ENCODE measurements around the gene COLEC12. TPM values are rescaled to one million over a fixed set of nuclear protein-coding genes. Genes with fewer than 3 reads are reported as not detected.

The COLEC12 gene
- total RNA-seq, 5 donors from 2014 or later (not counting 1 experiment from before 2014, with no cell fraction given): 0.07 to 0.32 TPM; not detected in 3

GRCh38 chr18:320155-320554 lies 180.3 kb downstream of the COLEC12 start:
- DNase-seq (no peak), ATAC-seq (replicated peaks in 1 of 4) (no peak)
- Mint-ChIP-seq H3K9me3 (no peaks in the 10 kb centered on the region), H3K27ac (no peak overlapping the region), H3K4me3 (no peak overlapping the region), H3K36me3 (no peaks in the 10 kb centered on the region), H3K4me1 (peaks cover 0 to 9% (median 6%) of the 10 kb centered on the region in 3 donors), H3K27me3 (peaks cover 6 to 18% of the 10 kb centered on the region in 2 donors)
- Histone ChIP-seq H3K4me1 (ENCODE audit: control insufficient read depth in 1 of 2, extremely low read depth in 1 of 2, insufficient read depth in 2 of 2, low read length in 2 of 2) (no peaks in the 10 kb centered on the region), H3K36me3 (ENCODE audit: control insufficient read depth in 2 of 2, extremely low read depth in 1 of 2, insufficient read depth in 1 of 2, low read length in 1 of 2) (no peaks in the 10 kb centered on the region), H3K4me3 (ENCODE audit: control insufficient read depth in 1 of 2, extremely low read depth in 1 of 2, low read length in 1 of 2) (no peak overlapping the region), H3K27ac (ENCODE audit: low read length) (no peak overlapping the region), H3K9me3 (no peaks in the 10 kb centered on the region), H3K27me3 (replicated peaks in 1 of 2; ENCODE audit: control insufficient read depth in 2 of 2, extremely low read depth in 1 of 2, insufficient read depth in 2 of 2, low read length in 1 of 2) (peaks cover 0 to 10% of the 10 kb centered on the region in 2 experiments)
- ChIA-PET POLR2A (no interaction called here), CTCF (no interaction called here)
- no CpG with 5 or more reads among the region's 1 CpG for WGBS (ENCODE audit: insufficient coverage)

DNA sequence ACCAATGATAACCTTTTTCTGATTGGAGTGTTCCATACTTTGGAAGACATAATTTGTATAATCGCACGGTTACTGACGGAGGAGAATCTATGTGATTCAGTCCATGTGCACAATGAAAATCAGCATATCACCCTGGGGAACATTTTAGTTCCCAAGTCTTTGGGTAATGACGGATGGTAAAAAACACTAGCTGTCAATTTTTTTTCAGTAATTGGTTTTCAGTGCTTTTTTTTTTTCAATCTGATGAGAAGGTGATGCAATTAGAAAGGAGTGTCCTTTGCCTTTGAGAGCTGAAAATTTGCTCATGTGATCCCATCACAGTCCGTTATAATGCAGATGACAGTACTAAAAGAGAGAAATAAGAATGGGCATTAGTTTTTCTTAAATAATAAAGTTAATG lies 180.8 kb downstream of the COLEC12 start:
- WGBS (ENCODE audit: insufficient coverage): 100% methylated on average over 3 of the region's 5 CpGs
- H3K4me3 Mint-ChIP-seq: no peak overlapping the region
- POLR2A ChIA-PET: interaction anchor here in 1 of 2 donors (0.6 kb wide), 1 partner anchor 11 kb away, joined by 4 read pairs; no protein-coding TSS in a partner anchor

GRCh38 chr18:318791-319291 lies 181.7 kb downstream of the COLEC12 start:
- ChIA-PET CTCF (no interaction called here), POLR2A (no interaction called here)
- H3K4me1 Mint-ChIP-seq: peaks cover 0 to 9% (median 6%) of the 10 kb centered on the region in 3 donors
- H3K4me3 ChIP-seq (ENCODE audit: control insufficient read depth in 1 of 2, extremely low read depth in 1 of 2, low read length in 1 of 2): no peak overlapping the region
- no peak overlapping the region for H3K27ac ChIP-seq (ENCODE audit: low read length)
- H3K9me3 ChIP-seq: no peaks in the 10 kb centered on the region
- peaks cover 0 to 5% of the 10 kb centered on the region in 2 experiments for H3K27me3 ChIP-seq (replicated peaks in 1 of 2; ENCODE audit: control insufficient read depth in 2 of 2, extremely low read depth in 1 of 2, insufficient read depth in 2 of 2, low read length in 1 of 2)
- H3K27me3 Mint-ChIP-seq: peaks cover 6 to 18% of the 10 kb centered on the region in 2 donors
- H3K36me3 Mint-ChIP-seq: no peaks in the 10 kb centered on the region
- H3K27ac Mint-ChIP-seq: no peak overlapping the region
- no peaks in the 10 kb centered on the region for H3K4me1 ChIP-seq (ENCODE audit: control insufficient read depth in 1 of 2, extremely low read depth in 1 of 2, insufficient read depth in 2 of 2, low read length in 2 of 2)
- no peaks in the 10 kb centered on the region for H3K9me3 Mint-ChIP-seq
- DNase-seq (no peak), ATAC-seq (replicated peaks in 1 of 4) (no peak)
- no peaks in the 10 kb centered on the region for H3K36me3 ChIP-seq (ENCODE audit: control insufficient read depth in 2 of 2, extremely low read depth in 1 of 2, insufficient read depth in 1 of 2, low read length in 1 of 2)
- WGBS (ENCODE audit: insufficient coverage): 91% methylated on average over 8 of the region's 9 CpGs
- no peak overlapping the region for H3K4me3 Mint-ChIP-seq

More for the DNA sequence above, 180.8 kb downstream of the COLEC12 start:
- no peak for ATAC-seq (replicated peaks in 1 of 4)
- Mint-ChIP-seq H3K27ac (no peak overlapping the region), H3K36me3 (no peaks in the 10 kb centered on the region), H3K9me3 (no peaks in the 10 kb centered on the region), H3K27me3 (peaks cover 6 to 18% of the 10 kb centered on the region in 2 donors), H3K4me1 (peaks cover 0 to 9% (median 6%) of the 10 kb centered on the region in 3 donors)
- Histone ChIP-seq H3K4me3 (ENCODE audit: control insufficient read depth in 1 of 2, extremely low read depth in 1 of 2, low read length in 1 of 2) (no peak overlapping the region), H3K27ac (ENCODE audit: low read length) (no peak overlapping the region), H3K27me3 (replicated peaks in 1 of 2; ENCODE audit: control insufficient read depth in 2 of 2, extremely low read depth in 1 of 2, insufficient read depth in 2 of 2, low read length in 1 of 2) (peaks cover 0 to 7% of the 10 kb centered on the region in 2 experiments), H3K4me1 (ENCODE audit: control insufficient read depth in 1 of 2, extremely low read depth in 1 of 2, insufficient read depth in 2 of 2, low read length in 2 of 2) (no peaks in the 10 kb centered on the region), H3K36me3 (ENCODE audit: control insufficient read depth in 2 of 2, extremely low read depth in 1 of 2, insufficient read depth in 1 of 2, low read length in 1 of 2) (no peaks in the 10 kb centered on the region), H3K9me3 (no peaks in the 10 kb centered on the region)
- no peak for DNase-seq
- CTCF ChIA-PET: no interaction called here

DNA sequence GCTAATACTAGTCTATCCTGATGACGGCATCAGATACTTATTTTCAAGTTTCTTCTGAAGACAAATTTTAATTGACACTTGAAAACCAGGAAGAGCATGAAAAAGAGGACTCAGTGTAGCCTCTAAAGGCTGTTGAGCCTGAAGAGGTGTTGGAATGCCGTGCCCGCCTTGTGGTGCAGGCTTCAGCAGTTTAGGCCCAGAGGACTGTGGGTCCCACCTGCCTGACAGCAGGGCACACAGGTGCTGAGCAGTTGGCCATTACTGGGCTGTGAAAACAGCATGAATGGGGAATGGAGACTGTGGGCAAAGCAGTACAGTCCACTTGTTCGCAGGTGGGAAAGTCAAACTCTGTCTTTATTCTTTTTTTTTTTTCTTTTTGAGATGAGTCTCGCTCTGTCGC lies 182.9 kb downstream of the COLEC12 start:
- CTCF ChIA-PET: no interaction called here
- H3K36me3 Mint-ChIP-seq: no peaks in the 10 kb centered on the region
- WGBS (ENCODE audit: insufficient coverage): 100% methylated on average over 3 of the region's 6 CpGs

GRCh38 chr18:316393-316792 lies 184.1 kb downstream of the COLEC12 start:
- no peak overlapping the region for H3K27ac ChIP-seq (ENCODE audit: low read length)
- Mint-ChIP-seq H3K4me3 (no peak overlapping the region), H3K27ac (no peak overlapping the region), H3K36me3 (no peaks in the 10 kb centered on the region), H3K4me1 (no peaks in the 10 kb centered on the region), H3K9me3 (no peaks in the 10 kb centered on the region), H3K27me3 (peaks cover 4 to 5% of the 10 kb centered on the region in 2 donors)
- DNase-seq (no peak), ATAC-seq (replicated peaks in 1 of 4) (no peak)
- H3K9me3 ChIP-seq: no peaks in the 10 kb centered on the region
- POLR2A ChIA-PET: no interaction called here
- 100% methylated on average over 2 of the region's 8 CpGs for WGBS (ENCODE audit: insufficient coverage)
- no peaks in the 10 kb centered on the region for H3K27me3 ChIP-seq (replicated peaks in 1 of 2; ENCODE audit: control insufficient read depth in 2 of 2, extremely low read depth in 1 of 2, insufficient read depth in 2 of 2, low read length in 1 of 2)
- no peaks in the 10 kb centered on the region for H3K4me1 ChIP-seq (ENCODE audit: control insufficient read depth in 1 of 2, extremely low read depth in 1 of 2, insufficient read depth in 2 of 2, low read length in 2 of 2)
- H3K36me3 ChIP-seq (ENCODE audit: control insufficient read depth in 2 of 2, extremely low read depth in 1 of 2, insufficient read depth in 1 of 2, low read length in 1 of 2): no peaks in the 10 kb centered on the region
- H3K4me3 ChIP-seq (ENCODE audit: control insufficient read depth in 1 of 2, extremely low read depth in 1 of 2, low read length in 1 of 2): no peak overlapping the region
- CTCF ChIA-PET: no interaction called here

More for the DNA sequence above, 182.9 kb downstream of the COLEC12 start:
- H3K27me3 ChIP-seq (replicated peaks in 1 of 2; ENCODE audit: control insufficient read depth in 2 of 2, extremely low read depth in 1 of 2, insufficient read depth in 2 of 2, low read length in 1 of 2): peaks cover 0 to 2% of the 10 kb centered on the region in 2 experiments
- H3K27ac ChIP-seq (ENCODE audit: low read length): no peak overlapping the region
- Mint-ChIP-seq H3K27ac (no peak overlapping the region), H3K4me1 (peaks cover 0 to 8% (median 6%) of the 10 kb centered on the region in 3 donors), H3K9me3 (no peaks in the 10 kb centered on the region), H3K27me3 (peaks cover 5 to 16% of the 10 kb centered on the region in 2 donors), H3K4me3 (no peak overlapping the region)
- H3K9me3 ChIP-seq: no peaks in the 10 kb centered on the region
- POLR2A ChIA-PET: no interaction called here
- ATAC-seq (replicated peaks in 1 of 4) (no peak), DNase-seq (no peak)
- H3K4me3 ChIP-seq (ENCODE audit: control insufficient read depth in 1 of 2, extremely low read depth in 1 of 2, low read length in 1 of 2): no peak overlapping the region
- H3K4me1 ChIP-seq (ENCODE audit: control insufficient read depth in 1 of 2, extremely low read depth in 1 of 2, insufficient read depth in 2 of 2, low read length in 2 of 2): no peaks in the 10 kb centered on the region
- H3K36me3 ChIP-seq (ENCODE audit: control insufficient read depth in 2 of 2, extremely low read depth in 1 of 2, insufficient read depth in 1 of 2, low read length in 1 of 2): no peaks in the 10 kb centered on the region

GRCh38 chr18:313931-314330 lies 186.6 kb downstream of the COLEC12 start:
- no peak for ATAC-seq (replicated peaks in 1 of 4)
- no peaks in the 10 kb centered on the region for H3K4me1 Mint-ChIP-seq

GRCh38 chr18:312415-312814 lies 188.1 kb downstream of the COLEC12 start:
- Histone ChIP-seq H3K4me1 (ENCODE audit: control insufficient read depth in 1 of 2, extremely low read depth in 1 of 2, insufficient read depth in 2 of 2, low read length in 2 of 2) (no peaks in the 10 kb centered on the region), H3K4me3 (ENCODE audit: control insufficient read depth in 1 of 2, extremely low read depth in 1 of 2, low read length in 1 of 2) (no peak overlapping the region), H3K27me3 (replicated peaks in 1 of 2; ENCODE audit: control insufficient read depth in 2 of 2, extremely low read depth in 1 of 2, insufficient read depth in 2 of 2, low read length in 1 of 2) (peaks cover 0 to 3% of the 10 kb centered on the region in 2 experiments), H3K9me3 (no peaks in the 10 kb centered on the region), H3K36me3 (ENCODE audit: control insufficient read depth in 2 of 2, extremely low read depth in 1 of 2, insufficient read depth in 1 of 2, low read length in 1 of 2) (no peaks in the 10 kb centered on the region), H3K27ac (ENCODE audit: low read length) (no peak overlapping the region)
- ChIA-PET POLR2A (no interaction called here), CTCF (no interaction called here)
- no peak for DNase-seq
- no peak for ATAC-seq (replicated peaks in 1 of 4)
- no peaks in the 10 kb centered on the region for H3K36me3 Mint-ChIP-seq
- 80% methylated on average over 1 of the region's 4 CpGs for WGBS (ENCODE audit: insufficient coverage)
- no peak overlapping the region for H3K27ac Mint-ChIP-seq
- no peak overlapping the region for H3K4me3 Mint-ChIP-seq
- H3K9me3 Mint-ChIP-seq: no peaks in the 10 kb centered on the region
- no peaks in the 10 kb centered on the region for H3K4me1 Mint-ChIP-seq
- peaks cover 4 to 11% of the 10 kb centered on the region in 2 donors for H3K27me3 Mint-ChIP-seq

More at GRCh38 chr18:313931-314330, 186.6 kb downstream of the COLEC12 start:
- Mint-ChIP-seq H3K9me3 (no peaks in the 10 kb centered on the region), H3K27ac (no peak overlapping the region), H3K36me3 (no peaks in the 10 kb centered on the region), H3K4me3 (no peak overlapping the region), H3K27me3 (peaks cover 0 to 3% of the 10 kb centered on the region in 2 donors)
- Histone ChIP-seq H3K4me3 (ENCODE audit: control insufficient read depth in 1 of 2, extremely low read depth in 1 of 2, low read length in 1 of 2) (no peak overlapping the region), H3K4me1 (ENCODE audit: control insufficient read depth in 1 of 2, extremely low read depth in 1 of 2, insufficient read depth in 2 of 2, low read length in 2 of 2) (no peaks in the 10 kb centered on the region), H3K27me3 (replicated peaks in 1 of 2; ENCODE audit: control insufficient read depth in 2 of 2, extremely low read depth in 1 of 2, insufficient read depth in 2 of 2, low read length in 1 of 2) (no peaks in the 10 kb centered on the region), H3K36me3 (ENCODE audit: control insufficient read depth in 2 of 2, extremely low read depth in 1 of 2, insufficient read depth in 1 of 2, low read length in 1 of 2) (no peaks in the 10 kb centered on the region), H3K9me3 (no peaks in the 10 kb centered on the region), H3K27ac (ENCODE audit: low read length) (no peak overlapping the region)
- POLR2A ChIA-PET: no interaction called here
- DNase-seq: no peak
- CTCF ChIA-PET: no interaction called here
